GM12873 (cell line): ENCODE data around the gene S100PBP.

Experiments
- CTCF ChIP-seq: IDR thresholded peaks from 2 replicates; pipeline ENCODE4 v1.5.1; 2012; ENCODE audit warnings: low read depth, mild to moderate bottlenecking, moderate library complexity, low read length, control low read depth; ENCODE audit not compliant: insufficient read depth; ENCODE audit errors: missing control alignments

S100PBP gene

DNA sequence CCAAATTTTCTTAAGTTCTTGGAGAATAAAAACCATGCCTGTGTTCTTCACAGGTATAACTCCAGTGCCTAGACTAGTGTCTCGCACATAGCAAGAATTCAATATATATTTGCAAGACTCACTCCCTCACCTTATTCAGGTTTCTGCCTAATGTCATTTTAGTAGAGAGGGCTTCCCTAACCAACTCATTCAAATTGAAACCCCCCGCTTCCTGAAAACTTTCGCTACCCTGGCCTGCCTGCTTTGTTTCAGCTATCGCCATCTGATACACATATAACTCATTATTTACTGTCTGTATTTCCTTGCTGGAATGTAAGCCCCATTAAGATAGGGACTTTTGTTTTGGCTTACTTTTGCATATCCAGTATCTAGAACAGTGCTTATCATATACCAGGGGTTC, 8.9 kb upstream of the S100PBP start:
- no peak for TF ChIP-seq CTCF

DNA sequence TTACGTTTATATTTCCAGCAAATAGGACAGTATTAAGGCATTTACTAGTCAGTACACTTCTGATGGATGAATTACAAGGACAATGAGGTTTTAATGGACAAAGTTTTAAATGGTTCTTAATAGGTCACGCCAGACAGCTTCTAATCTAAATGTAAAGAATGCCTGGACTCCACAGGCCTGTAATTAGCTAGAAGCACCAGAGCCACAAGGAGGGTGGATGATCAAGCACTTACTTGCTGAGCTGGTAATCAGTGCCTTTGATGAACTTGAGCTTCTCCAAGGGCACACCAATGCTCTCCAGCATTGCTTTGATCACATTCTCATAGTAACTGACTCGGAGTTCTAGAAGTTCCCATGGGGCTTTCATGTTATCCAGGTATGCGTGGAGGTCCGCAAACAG, 7.1 kb upstream of the S100PBP start:
- TF ChIP-seq CTCF: no peak

- no peak for TF ChIP-seq CTCF
These were observed 6.2 kb upstream of the S100PBP start for GRCh38 chr1:32811265-32811664.

GRCh38 chr1:32811917-32812316, 5.5 kb upstream of the S100PBP start:
- no peak for TF ChIP-seq CTCF

GRCh38 chr1:32813941-32814739, 3.3 kb upstream of the S100PBP start:
- TF ChIP-seq CTCF: no peak

- TF ChIP-seq CTCF: no peak
These were observed 736 bp upstream of the S100PBP start for GRCh38 chr1:32816676-32817158.

DNA sequence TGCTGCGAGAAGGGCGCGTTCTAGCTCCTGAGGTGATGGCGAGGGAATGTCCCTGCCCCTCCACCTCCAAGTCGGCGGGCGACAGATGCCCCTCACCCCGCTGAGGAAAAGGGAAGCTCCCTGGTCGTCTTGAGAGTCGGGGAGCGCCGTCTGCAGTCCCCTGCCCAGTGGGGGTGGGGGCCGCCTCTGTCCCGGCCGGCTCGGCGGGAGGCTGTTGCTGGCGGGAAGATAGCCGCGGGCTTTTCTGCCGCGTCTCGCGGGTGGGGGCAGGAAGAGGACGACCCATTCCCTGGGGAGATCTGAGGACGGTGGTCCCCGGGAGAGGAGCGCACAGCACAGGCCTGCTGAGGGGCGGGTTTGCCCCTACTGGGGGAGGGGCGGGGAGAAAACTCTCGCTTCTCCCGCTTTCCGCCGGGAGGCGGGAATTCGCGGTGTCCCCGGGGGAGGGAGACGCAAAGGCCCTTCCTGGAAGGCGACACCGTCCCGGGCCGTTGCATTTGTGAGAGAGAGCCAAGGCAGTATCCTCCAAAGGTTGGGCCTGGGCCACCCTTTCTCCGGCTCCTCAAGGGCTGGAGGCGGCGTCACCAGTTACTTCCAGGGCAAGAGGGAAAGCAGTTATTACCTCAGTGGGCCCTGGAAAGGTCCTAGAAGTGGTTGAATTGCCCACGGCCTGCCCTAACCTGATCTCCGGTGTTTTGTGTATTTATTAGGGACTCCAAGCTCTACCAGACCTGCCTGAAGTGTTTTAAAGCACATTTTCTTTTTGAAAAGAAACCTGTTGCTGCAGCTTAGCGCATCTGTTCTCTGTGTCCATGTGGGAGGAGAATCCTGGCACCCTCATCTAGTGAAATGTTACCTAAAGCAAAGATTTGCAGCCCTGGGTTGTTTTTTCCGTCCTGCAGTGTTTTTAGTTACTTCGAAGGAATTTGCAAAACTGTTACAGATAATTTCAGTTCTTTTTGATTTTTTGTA, 648 bp downstream of the S100PBP start:
- TF ChIP-seq CTCF: no peak
